Urinary bladder (tissue), 4 donors: ENCODE data around the gene SLC35B2. TPM values are rescaled to one million over a fixed set of nuclear protein-coding genes. Genes with fewer than 3 reads are reported as not detected.
"Not testable (repeated sequence)": the region's sequence is repeated elsewhere in the genome, so short reads cannot be mapped to it uniquely, and the experiment has no call there.

Experiments
- DNase-seq: peaks from one replicate; pipeline ENCODE4 v3.0.0-alpha.2; 2015; ENCODE audit errors: extremely low spot score
- H3K27ac ChIP-seq: one replicate; pipeline ENCODE4 v1.5.1; 2013; ENCODE audit warnings: low read depth, mild to moderate bottlenecking, moderate library complexity
- H3K36me3 ChIP-seq: one replicate; pipeline ENCODE4 v1.6.1; 2013; ENCODE audit warnings: mild to moderate bottlenecking, moderate library complexity; ENCODE audit not compliant: insufficient read depth
- H3K4me1 ChIP-seq: one replicate; pipeline ENCODE4 v1.6.1; 2013; ENCODE audit warnings: mild to moderate bottlenecking, moderate library complexity; ENCODE audit not compliant: insufficient read depth
- H3K4me3 ChIP-seq: one replicate; pipeline ENCODE4 v1.5.1; 2013; ENCODE audit warnings: low read depth, low read length
- WGBS: extraction: QIAGEN DNeasy Blood & Tissue Kit; methylation state at CpG from one replicate; pipeline ENCODE4 v1.1.7; 2013; 5-methylcytosine and 5-hydroxymethylcytosine counted together
- polyA plus RNA-seq: library from polyadenylated mRNA; stranded (reverse); fragments of 200-250 nt; gene quantifications from one replicate; pipeline ENCODE4 v1.2.3, GENCODE V29; 2013
- total RNA-seq: library from RNA; depleted of rRNA; stranded (reverse); fragments of >200 nt; gene quantifications from one replicate; pipeline ENCODE4 v1.2.3, GENCODE V29; 2014
- donor health status: healthy with polysubstance abuse.
- donor health status: healthy.

The SLC35B2 gene
- total and polyA plus RNA-seq, 2 donors = 29.4 to 51.3 TPM

DNA sequence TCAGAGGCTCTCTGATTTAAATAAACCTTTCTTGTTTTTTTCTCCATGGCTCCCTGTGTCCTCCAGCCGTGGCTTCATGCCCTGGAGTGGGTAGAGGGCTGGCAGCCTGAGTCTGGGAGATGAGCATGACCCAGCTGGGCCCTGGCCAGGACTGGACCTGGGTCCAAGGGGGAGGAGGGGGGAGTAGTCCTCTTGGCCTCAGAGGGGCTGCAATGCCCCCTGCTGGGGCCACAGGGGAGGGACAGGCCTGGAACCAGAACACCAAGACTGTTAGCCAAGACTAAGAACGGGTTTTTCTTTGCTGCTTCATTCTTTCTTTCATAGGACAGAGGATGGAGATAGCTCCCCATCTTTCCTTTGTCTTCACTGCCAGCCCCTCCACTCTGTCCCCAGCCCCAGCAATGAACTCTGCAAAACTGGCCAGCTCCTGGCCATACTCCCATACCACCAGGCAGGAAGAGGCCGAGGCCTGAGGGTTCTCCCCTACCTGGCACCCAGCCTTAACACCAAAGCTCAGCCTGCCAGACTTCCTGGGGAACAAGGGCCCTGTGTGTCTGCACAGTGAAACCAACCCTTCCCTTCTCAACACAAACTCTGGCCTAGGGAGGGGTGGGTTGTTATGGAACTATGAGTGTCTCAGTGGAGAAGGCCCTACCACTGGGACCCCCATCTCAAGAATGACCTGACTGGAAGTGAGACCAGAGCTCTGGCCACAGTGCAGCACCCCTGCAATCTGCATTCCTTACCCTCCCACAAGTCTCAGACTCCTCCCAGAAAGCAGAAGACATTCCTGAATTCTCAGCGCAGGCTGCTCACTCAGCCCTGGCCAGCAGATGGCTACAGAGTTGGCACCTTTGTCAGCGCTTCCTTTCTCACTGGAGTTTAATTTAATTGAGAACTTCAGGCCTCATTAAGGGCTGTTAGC, 23.0 kb downstream of the SLC35B2 start:
- no peak overlapping the region for H3K27ac ChIP-seq
- 18% methylated on average over 5 of the region's 5 CpGs for WGBS

GRCh38 chr6:44233567-44234100, 23.7 kb downstream of the SLC35B2 start:
- Histone ChIP-seq H3K4me3 (no peak overlapping the region), H3K4me1 (no peaks in the 10 kb centered on the region), H3K36me3 (no peaks in the 10 kb centered on the region)

More for the DNA sequence above, 23.0 kb downstream of the SLC35B2 start:
- no peak for DNase-seq
- no peaks in the 10 kb centered on the region for H3K36me3 ChIP-seq
- no peak overlapping the region for H3K4me3 ChIP-seq
- H3K4me1 ChIP-seq = no peaks in the 10 kb centered on the region

GRCh38 chr6:44232676-44233566, 24.4 kb downstream of the SLC35B2 start:
- WGBS = 83% methylated on average over 16 of the region's 16 CpGs
- Histone ChIP-seq H3K27ac (no peak overlapping the region), H3K4me1 (no peaks in the 10 kb centered on the region), H3K36me3 (no peaks in the 10 kb centered on the region), H3K4me3 (no peak overlapping the region)
- no peak for DNase-seq

More at GRCh38 chr6:44233567-44234100, 23.7 kb downstream of the SLC35B2 start:
- no peak overlapping the region for H3K27ac ChIP-seq
- DNase-seq = no peak
- WGBS = 43% methylated on average over 14 of the region's 14 CpGs

- not testable (repeated sequence) for H3K4me3 ChIP-seq, H3K36me3 ChIP-seq, H3K27ac ChIP-seq, H3K4me1 ChIP-seq, DNase-seq
- 83% methylated on average over 9 of the region's 9 CpGs for WGBS
Measured at GRCh38 chr6:44231426-44231825, 25.9 kb downstream of the SLC35B2 start.

DNA sequence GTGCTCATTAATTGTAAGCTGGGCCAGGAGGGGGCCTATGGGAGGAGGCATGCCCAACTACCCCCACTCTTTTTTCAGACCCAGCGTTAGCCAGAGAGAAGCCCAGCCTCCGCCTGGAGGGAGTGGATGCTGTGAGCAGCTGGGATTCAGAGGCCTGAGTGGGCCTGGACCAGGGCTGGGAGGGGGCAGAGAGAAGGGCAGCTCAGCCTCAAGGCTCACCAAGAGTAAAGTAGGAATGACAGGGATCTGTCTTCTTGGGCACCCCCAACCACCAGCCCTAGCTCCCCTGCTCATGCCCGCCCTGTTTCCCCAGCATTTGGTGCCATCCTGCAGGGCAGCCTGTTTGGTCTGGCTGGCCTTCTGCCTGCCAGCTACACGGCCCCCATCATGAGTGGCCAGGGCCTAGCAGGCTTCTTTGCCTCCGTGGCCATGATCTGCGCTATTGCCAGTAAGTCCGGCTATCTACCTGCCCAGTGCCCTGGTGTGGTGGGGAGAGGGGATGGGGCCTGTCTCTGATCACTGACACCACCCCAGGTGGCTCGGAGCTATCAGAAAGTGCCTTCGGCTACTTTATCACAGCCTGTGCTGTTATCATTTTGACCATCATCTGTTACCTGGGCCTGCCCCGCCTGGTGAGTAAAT, 27.2 kb downstream of the SLC35B2 start:
- Histone ChIP-seq H3K4me1 (no peaks in the 10 kb centered on the region), H3K4me3 (no peak overlapping the region), H3K36me3 (no peaks in the 10 kb centered on the region), H3K27ac (no peak overlapping the region)
- WGBS = 92% methylated on average over 10 of the region's 10 CpGs
- no peak for DNase-seq

GRCh38 chr6:44229376-44230033, 27.8 kb downstream of the SLC35B2 start:
- 90% methylated on average over 11 of the region's 11 CpGs for WGBS
- Histone ChIP-seq H3K27ac (no peak overlapping the region), H3K4me3 (no peak overlapping the region), H3K4me1 (no peaks in the 10 kb centered on the region), H3K36me3 (no peaks in the 10 kb centered on the region)
- DNase-seq = no peak

DNA sequence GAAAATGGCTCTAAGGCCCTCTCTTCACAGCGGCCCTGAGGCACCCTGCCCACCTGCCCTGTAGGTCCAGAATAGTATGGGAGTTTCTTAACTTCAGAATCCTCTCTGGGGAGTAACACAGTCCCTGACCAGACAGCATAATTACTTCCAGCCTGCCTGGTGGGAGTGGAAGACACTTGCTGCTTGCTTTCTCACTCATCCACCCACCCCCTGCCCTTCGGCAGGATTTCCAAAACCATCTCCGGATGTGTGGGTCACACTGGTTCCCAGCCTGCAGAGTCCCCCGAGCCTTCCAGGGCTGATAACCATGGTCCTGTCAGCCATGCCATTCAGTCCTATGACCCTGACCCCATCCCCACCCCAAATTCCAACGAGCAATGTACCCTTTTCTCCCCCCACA, 28.5 kb downstream of the SLC35B2 start:
- no peak overlapping the region for H3K27ac ChIP-seq
- no peak overlapping the region for H3K4me3 ChIP-seq
- DNase-seq = no peak
- no peaks in the 10 kb centered on the region for H3K4me1 ChIP-seq
- WGBS = 74% methylated on average over 5 of the region's 5 CpGs
- no peaks in the 10 kb centered on the region for H3K36me3 ChIP-seq

- Histone ChIP-seq H3K36me3 (no peaks in the 10 kb centered on the region), H3K4me1 (no peaks in the 10 kb centered on the region), H3K4me3 (no peak overlapping the region), H3K27ac (no peak overlapping the region)
- DNase-seq = no peak
- WGBS = 85% methylated on average over 7 of the region's 7 CpGs
Measured at GRCh38 chr6:44228433-44228832, 28.9 kb downstream of the SLC35B2 start.

DNA sequence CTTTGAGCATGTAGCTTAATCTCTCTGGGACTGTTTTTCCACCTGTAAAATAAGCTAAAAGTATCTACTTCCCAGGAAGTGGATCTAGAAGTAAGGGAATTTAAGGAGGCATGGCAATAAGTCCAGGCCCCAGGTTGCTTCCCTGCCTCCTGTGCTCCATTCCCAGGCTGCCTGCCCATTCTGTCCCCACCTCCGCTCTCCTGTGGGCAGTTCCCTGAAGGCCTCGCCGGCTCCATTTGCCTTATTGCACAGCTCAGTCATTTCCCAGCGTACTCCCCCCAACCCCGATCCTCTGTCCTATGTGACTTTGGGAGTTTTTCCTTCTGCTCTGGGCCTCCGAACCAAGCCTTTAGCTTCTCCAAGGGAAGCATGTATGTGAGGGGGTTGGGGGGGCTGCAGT, 29.3 kb downstream of the SLC35B2 start:
- Histone ChIP-seq H3K4me1 (no peaks in the 10 kb centered on the region), H3K36me3 (no peaks in the 10 kb centered on the region), H3K27ac (no peak overlapping the region), H3K4me3 (no peak overlapping the region)
- 75% methylated on average over 6 of the region's 6 CpGs for WGBS
- no peak for DNase-seq

GRCh38 chr6:44227148-44227793, 30.1 kb downstream of the SLC35B2 start:
- Histone ChIP-seq H3K27ac (no peak overlapping the region), H3K4me1 (no peaks in the 10 kb centered on the region), H3K4me3 (no peak overlapping the region), H3K36me3 (no peaks in the 10 kb centered on the region)
- 51% methylated on average over 7 of the region's 7 CpGs for WGBS
- DNase-seq = no peak

DNA sequence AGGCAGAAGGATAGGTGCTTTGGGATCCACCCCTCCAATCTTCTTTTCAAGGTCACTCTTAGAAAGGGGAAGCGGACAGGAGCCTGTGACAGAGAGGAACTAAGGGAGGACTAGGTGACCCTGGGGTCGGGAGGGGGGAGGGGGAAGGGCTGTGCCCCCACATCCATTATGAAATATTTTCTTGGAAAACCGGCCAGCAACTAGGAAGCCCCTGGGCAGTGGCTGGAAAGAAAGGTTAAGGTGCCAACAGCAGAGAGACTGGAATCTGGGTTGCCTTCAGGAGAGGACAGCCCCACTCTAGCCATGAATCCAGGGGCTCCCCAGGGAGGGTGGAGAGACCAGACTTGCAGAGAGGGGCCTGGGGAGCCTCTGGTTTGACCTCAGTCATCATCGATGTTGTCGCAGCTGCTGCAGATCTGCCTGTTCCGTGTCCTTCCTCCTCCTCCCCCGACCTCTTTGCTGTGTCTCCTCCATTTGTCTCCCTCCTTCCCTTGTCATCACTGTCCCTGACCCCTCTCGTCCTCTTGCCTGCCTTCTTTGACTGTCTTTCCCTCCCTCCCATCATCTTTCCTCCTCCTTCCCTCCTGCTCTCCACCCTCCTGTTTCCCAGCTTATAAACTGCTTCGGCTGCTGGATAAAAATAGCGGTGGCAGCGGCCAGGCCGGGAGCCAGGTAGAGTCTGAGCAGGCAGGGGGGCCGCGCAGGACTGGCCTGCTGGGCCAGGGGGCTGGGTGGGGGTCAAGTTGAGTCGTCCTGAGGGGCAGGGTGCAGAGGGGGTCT, 30.8 kb downstream of the SLC35B2 start:
- no peak overlapping the region for H3K4me3 ChIP-seq

More for the DNA sequence above, 30.8 kb downstream of the SLC35B2 start:
- Histone ChIP-seq H3K27ac (no peak overlapping the region), H3K4me1 (no peaks in the 10 kb centered on the region), H3K36me3 (no peaks in the 10 kb centered on the region)
- no peak for DNase-seq
- WGBS = 42% methylated on average over 15 of the region's 15 CpGs
